Ecto neural progenitor cell (in vitro differentiated cells): ENCODE measurements around the gene CDC5L.
"Not testable (repeated sequence)": the region's sequence is repeated elsewhere in the genome, so short reads cannot be mapped to it uniquely, and the experiment has no call there.

Experiments used
- DNase-seq: peaks from one replicate; pipeline ENCODE4 v3.0.0-alpha.2; 2018; ENCODE audit warnings: low spot score

CDC5L gene

GRCh38 chr6:44387346-44388134 is at the start of gene CDC5L:
Gene CDC5L, plus strand, starts transcription at chr6:44387706. Its CDS starts 118 bp downstream, at chr6:44387824.
- peak; percentile 94 for DNase-seq

DNA sequence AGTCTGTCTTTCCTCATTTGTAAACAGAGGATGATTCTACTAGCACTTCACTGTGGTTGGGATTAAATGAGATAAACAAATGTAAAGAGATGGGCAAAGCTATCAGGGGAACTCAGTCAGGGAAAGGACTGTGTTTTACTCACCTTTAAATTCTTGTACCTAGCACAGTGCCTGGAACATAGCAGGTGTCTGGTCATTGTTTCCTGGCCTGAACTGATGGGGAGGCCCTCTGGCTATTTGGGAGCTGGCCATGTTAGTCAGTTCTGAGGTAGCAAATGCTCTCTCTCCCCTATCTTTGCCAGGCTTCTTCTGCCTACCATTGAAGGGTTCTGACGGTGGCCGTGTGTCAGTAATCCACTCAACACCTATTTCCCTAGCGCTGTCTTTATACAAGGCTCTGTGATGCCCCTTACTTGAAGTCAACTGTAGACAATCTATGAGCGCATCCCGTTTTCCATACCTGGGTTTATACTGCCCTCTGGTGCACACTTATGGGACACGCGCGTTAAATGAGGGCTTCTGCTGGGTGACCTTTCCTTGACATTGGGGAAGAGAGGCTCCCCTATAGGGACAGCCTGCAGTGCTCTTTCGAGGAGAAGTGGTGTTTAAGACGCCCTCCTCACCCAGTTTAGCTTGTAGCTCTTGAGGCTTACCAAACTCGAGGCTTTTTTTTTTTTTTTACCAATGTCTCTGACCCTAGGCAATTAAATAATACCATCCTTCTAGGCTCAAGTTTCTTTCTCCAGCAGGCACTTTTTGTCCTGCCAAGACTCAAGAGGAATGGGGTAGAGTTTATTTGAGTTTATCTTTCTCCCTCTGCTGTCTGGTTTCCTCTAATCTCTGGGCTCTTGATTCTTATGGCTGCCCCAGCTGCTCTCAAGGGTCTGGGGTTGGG is 49.0 kb upstream of the CDC5L start:
- DNase-seq, result peak; percentile 71

DNA sequence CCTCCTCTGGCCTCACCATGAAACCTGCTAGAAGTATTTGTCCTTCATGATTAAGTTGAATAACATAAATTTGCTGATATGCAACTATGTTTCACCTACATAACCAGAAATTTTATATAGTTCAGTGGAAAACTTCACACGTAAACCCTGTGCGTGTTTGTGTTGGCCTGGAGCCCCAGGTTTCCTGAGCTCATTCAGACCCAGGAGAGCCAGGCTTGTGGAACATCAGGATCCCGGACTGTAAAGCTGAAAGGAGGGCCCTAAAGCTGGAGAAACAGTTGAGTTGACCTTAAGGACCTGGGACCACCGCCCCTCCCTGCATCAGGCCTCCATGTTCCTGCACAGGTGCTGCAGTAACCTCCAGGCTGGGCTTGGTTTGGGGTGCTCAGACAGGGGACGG is 48.2 kb upstream of the CDC5L start:
- DNase-seq, result no peak

GRCh38 chr6:44339763-44340625 is 47.5 kb upstream of the CDC5L start:
- no peak for DNase-seq

- no peak for DNase-seq
These were observed 46.2 kb upstream of the CDC5L start for GRCh38 chr6:44341095-44341890.

DNA sequence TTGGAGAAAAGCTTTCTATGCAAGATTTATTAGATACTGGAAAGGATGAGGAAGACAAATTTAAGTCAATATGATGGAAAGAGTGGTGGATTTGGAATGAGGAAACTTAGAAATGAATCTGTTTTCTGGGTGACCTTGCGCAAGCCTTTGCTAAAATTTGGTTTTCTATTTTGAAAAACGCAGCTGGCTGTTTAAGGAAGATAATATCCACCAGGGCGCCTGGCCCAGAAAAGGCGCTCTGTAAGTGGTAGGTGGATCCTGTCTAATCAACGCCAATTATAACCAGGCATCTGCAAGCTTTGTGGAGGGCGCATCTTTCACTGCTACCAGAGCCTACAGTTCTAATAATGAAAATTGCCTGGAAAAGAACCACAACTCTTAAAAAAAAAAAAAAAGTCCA is 45.5 kb upstream of the CDC5L start:
- no peak for DNase-seq

- peak; percentile 76 for DNase-seq
These were observed 45.0 kb upstream of the CDC5L start, which contains the start of gene SPATS1 for GRCh38 chr6:44342489-44342888. Gene SPATS1, plus strand, starts transcription at chr6:44342650. Its CDS starts 446 bp downstream, at chr6:44343096.

GRCh38 chr6:44346818-44347217 is 40.7 kb upstream of the CDC5L start:
- DNase-seq, result not testable (repeated sequence)

GRCh38 chr6:44349904-44350649 is 37.4 kb upstream of the CDC5L start:
- no peak for DNase-seq

DNA sequence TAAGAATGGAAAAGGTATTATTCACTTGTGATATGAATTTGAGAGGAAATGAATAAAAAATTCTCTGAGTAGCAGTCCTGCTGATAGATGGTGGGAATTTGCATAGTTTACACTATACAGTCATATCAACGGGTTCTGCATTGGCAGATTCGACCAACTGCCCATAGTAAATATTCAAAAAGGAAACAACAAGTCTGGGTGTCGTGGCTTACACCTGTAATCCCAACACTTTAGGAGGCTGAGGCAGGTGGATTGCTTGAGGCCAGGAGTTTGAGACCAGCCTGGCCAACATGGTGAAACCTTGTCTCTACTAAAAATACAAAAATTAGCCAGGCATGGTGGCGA is 36.9 kb upstream of the CDC5L start:
- DNase-seq, result not testable (repeated sequence)

GRCh38 chr6:44352259-44352658 is 35.2 kb upstream of the CDC5L start:
- no peak for DNase-seq

- DNase-seq, result no peak
These were observed 34.2 kb upstream of the CDC5L start for GRCh38 chr6:44353336-44353735.

DNA sequence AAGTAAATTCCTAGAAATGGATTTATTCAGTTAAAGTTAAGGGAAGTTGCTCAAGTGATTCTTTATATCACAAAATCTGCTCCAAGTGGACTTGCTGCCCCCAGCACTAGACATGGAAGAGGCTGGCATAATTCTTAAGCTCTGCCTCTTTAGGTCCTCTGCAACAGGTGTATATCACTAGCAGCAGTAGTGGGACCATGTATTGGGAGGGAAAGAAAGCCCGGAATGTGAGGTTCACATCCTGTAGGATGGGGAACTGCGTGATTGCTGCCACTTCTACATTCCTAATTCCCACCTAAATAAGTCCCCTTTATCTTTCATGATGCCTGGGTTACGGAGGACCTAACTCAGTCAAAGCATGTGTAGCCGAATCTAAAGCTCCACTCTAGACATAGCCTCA is 31.9 kb upstream of the CDC5L start:
- no peak for DNase-seq

DNA sequence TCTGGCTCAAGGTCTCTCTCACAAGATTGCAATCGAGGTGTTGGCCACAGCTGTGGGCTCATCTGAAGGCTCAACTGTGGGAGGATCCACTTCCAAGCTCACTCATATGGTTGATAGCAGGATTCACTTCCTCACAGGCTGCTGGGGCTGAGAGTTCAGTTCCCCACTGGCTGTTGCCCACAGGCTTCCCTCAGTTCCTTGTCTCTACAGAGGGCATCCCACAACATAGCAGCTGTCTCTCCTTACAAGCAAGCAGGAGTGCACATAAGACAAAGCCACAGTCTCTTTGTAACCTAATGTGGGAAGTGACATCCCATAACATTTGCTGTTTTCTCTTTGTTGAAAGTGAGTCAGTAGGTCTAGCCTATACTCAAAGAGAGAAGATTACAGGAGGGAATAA is 31.0 kb upstream of the CDC5L start:
- DNase-seq, result no peak

GRCh38 chr6:44359973-44360372 is 27.5 kb upstream of the CDC5L start:
- no peak for DNase-seq

DNA sequence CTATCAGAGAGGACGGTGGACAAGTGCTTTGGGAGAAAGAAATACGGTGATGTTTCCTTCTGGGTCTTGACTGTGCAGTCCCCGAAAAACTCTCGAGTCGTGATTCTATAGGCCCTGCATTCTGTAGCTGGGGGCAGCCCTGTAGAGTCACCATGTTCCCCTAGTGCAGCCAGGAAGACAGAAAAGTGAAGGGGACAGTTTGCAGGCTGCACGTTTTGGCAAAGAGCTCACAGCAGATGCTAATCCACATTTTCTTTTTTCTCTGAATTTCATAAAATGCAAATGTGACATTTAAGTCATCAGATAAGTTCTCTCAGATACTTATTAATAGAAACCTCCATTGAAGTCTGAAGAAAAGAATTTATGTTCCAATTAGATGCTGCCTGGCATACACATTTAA is 25.6 kb upstream of the CDC5L start:
- no peak for DNase-seq

DNA sequence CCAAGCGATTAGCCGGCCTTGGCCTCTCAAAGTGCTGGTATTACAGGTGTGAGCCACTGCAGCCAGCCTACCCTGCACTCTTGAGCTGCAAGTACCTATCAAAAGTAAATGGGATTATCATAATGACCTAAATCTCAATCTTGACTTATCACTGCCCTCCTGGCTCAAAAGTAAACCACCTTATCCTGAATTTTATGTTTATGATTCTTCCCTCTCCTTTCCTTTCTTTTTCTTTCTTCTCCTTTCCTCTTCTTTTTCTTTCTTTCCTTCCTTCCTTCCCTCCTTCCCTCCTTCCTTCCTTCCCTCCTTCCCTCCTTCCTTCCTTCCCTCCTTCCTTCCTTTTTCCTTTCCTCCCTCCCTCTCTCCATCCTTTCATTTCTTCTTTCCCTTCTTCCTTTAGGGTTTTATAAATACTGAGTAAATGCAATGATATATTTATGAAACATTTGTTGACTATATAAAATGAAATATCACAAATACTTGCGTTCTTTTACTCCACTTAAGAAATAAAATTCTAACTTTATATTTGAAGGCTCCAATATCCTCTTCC is 24.1 kb upstream of the CDC5L start:
- no peak for DNase-seq

GRCh38 chr6:44366781-44367180 is 20.7 kb upstream of the CDC5L start:
- DNase-seq, result no peak

DNA sequence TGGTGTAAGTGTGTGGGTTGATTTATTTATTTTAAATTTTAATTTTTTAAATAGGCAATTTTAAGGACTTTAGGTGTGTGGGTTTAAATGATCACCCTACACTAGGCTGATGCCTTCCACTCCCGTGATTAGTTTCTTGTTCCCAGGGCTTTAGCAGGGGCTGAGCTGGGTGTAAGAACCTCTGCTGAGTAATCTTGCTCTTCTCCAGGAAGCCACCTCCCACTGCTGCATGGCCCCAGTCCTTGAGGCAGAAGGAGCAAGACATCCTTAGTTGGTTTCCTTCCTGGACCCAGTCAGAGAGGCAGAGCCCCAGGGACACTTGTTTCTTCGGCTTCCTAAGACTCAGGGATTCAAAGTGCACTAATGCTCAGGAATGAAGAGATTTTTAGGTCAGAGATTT is 19.8 kb upstream of the CDC5L start:
- no peak for DNase-seq

GRCh38 chr6:44373051-44373450 is 14.5 kb upstream of the CDC5L start:
- no peak for DNase-seq
